Measurements from ENCODE around the gene SOCS6. TPM values are rescaled to one million over a fixed set of nuclear protein-coding genes. Genes with fewer than 3 reads are reported as not detected.
A peak's percentile ranks its signal among the peaks of the same experiment; 100 is the strongest.
"Not testable (repeated sequence)": the region's sequence is repeated elsewhere in the genome, so short reads cannot be mapped to it uniquely, and the experiment has no call there.

Gene SOCS6
- total RNA-seq: 10 to 100 TPM; 16.1 to 16.7 TPM
- long read RNA-seq, donor 1, full-length matches to known transcripts: 3 of 7 reads
- long read RNA-seq, donor 1, partial matches to known transcripts: 0 of 7 reads
- long read RNA-seq, donor 1, other reads (novel, unspliced or antisense): 4 of 7 reads
- long read RNA-seq, donor 2, full-length matches to known transcripts: 4 of 7 reads
- long read RNA-seq, donor 2, partial matches to known transcripts: 2 of 7 reads
- long read RNA-seq, donor 2, other reads (novel, unspliced or antisense): 1 of 7 reads

DNA sequence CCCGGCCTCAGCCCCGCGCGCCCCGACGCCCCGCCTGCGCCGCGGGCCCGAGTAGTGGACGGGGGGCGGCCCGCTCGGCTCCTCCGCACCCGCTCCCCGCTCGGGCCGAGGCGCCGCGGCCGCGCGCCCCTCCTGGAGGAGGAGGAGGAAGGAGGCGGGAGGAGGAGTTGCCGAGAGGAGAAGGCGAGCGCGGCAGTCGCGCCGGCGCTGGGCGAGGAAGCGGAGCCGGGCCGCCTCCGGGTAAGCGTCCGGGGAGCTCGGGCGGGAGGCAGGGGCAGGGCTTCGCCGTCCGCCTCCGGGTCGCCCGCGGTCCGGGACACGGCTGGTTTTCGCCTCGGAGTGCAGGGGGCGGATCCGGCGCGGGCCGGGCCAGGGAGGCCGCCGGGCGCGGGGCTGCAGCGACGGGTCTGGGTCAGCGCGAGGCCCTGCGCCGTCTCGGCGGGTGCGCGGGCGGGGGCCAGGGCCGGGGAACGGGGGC lies at the start of gene SOCS6:
SOCS6 (plus strand) TSS at position 195 of the 478 bp plus-strand sequence. CDS start 35,624 bp downstream, outside the sequence.
- peak; percentile 86 for DNase-seq (ENCODE audit: low spot score)
- intact Hi-C loops (cut with DNase I): loop anchor here in 1 of 2 donors (5.0 to 10.0 kb wide), 2 partner anchors 82 to 136 kb away; partner anchors contain the start of gene RTTN

GRCh38 chr18:70243131-70243929 lies 45.5 kb upstream of the SOCS6 start:
- intact Hi-C loops (cut with DNase I): no loop called here

GRCh38 chr18:70246061-70246466 lies 42.8 kb upstream of the SOCS6 start:
- DNase-seq (ENCODE audit: low spot score): no peak
- intact Hi-C loops (cut with DNase I): no loop called here

More at GRCh38 chr18:70243131-70243929, 45.5 kb upstream of the SOCS6 start:
- no peak for DNase-seq (ENCODE audit: low spot score)

GRCh38 chr18:70249118-70249517 lies 39.7 kb upstream of the SOCS6 start:
- no peak for DNase-seq (ENCODE audit: low spot score)
- intact Hi-C loops (cut with DNase I): no loop called here

- intact Hi-C loops (cut with DNase I); DNase-seq (ENCODE audit: low spot score): not testable (repeated sequence)
Observed at GRCh38 chr18:70249861-70250260, 39.0 kb upstream of the SOCS6 start.

GRCh38 chr18:70250781-70251180 lies 38.1 kb upstream of the SOCS6 start:
- no peak for DNase-seq (ENCODE audit: low spot score)

DNA sequence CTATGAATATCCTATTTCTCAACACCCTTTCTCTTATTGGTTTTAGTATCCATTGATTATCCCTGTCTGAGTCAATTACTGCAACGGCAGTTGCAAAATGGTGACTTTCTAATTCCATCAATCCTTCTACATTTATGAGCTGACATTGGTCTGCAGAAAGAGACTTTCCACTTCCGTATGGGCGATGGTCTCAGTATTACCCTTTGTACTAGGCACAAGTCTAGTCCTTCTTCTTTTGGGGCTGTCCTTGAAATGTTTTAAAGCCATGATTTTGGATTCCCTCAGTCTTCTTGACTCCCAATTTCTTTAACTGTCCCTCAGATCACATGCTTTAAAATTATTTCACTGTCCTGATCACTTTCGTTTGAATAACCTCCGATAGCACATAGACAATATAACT lies 32.7 kb upstream of the SOCS6 start:
- intact Hi-C loops (cut with DNase I): no loop called here
- no peak for DNase-seq (ENCODE audit: low spot score)

More at GRCh38 chr18:70250781-70251180, 38.1 kb upstream of the SOCS6 start:
- intact Hi-C loops (cut with DNase I): no loop called here

GRCh38 chr18:70256994-70257393 lies 31.9 kb upstream of the SOCS6 start:
- intact Hi-C loops (cut with DNase I): no loop called here

GRCh38 chr18:70258243-70258642 lies 30.6 kb upstream of the SOCS6 start:
- DNase-seq (ENCODE audit: low spot score): no peak
- intact Hi-C loops (cut with DNase I): no loop called here

More at GRCh38 chr18:70256994-70257393, 31.9 kb upstream of the SOCS6 start:
- DNase-seq (ENCODE audit: low spot score): no peak

DNA sequence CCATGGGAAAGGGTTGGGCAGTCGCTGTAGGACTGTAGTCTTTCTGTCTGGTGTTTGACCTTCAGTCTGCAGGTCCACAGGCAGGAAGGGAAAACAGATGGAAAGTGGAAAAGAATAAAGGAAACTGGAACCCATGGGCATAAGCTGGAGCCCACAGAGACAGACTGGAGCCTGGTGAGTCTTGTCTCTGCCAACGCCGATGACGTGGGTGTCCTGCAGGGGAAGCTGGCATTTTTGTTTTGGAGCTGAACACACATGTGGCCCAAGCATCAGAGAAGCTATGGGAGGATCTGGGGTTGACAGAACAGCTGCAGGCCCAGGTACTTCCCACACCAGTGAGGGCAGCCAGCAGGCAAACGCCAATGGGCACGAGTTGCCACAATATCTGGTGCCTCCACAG lies 28.2 kb upstream of the SOCS6 start:
- DNase-seq (ENCODE audit: low spot score): no peak
- intact Hi-C loops (cut with DNase I): no loop called here

DNA sequence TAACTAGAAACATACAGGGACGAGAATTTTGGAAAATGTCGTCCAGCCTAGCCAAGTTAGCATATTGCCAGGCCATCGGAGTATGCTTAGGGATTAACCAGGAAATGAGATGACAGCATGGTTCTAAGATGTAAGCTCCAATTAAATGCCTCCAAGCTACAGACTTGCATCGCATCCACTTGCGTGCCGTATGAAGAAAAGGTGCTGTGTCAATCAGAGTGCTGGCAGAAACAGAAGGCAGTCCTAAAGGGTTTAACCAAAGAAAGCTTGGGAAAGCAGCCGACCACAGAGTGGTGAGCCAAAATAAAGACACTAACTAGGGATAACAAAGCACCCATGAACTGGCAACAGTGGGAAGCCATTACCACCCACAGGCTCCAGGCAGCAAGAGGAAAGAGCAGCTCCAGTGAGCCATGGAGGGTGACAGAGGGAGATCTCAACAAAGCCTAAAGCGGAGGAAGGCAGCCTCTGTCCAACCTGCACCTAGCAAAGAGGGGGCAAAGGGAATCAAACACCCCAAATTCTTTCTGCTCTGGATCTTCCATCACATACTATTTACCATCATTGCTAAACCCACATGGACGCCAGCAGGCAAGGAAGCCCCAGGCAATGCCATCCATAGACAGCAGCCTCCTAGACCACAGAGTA lies 27.6 kb upstream of the SOCS6 start:
- no peak for DNase-seq (ENCODE audit: low spot score)
- intact Hi-C loops (cut with DNase I): no loop called here

DNA sequence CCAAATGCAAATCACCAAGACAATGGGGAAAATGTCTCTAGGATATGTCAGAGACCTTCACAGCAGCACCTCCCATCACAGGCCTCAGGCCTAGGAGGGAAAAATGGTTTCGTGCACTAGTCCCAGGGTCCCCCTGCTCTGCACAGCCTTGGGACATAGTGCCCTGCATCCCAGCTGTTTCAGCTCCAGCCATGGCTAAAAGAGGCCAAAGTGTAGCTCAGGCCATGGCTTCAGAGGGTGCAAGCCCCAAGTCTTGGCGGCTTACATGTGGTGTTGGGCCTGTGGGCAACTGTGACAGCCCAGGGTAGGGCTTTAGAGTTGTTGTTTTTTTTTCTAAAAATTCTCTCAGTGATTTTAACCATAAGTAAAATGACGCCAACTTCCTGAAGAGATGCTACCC lies 25.5 kb upstream of the SOCS6 start:
- DNase-seq (ENCODE audit: low spot score): no peak
- intact Hi-C loops (cut with DNase I): no loop called here

GRCh38 chr18:70271742-70272141 lies 17.1 kb upstream of the SOCS6 start:
- intact Hi-C loops (cut with DNase I): no loop called here

DNA sequence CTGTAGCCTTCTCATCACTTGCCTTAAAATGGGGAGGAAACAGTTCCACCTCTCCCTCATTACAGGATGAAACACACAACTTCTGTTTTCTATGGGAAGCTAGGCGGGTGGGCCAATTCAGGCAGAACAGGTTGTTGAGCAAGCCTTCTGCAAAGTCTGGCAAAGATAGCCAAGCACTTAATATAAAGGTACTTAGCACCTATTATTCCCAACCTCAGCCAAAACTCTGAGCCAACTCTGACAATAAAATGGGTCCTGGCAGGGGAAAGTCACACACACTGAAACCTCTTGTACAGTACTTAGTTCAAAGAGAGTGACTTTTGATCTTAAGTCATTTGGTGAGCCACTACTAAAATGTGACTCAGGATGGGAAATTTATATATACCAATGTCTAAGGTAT lies 15.8 kb upstream of the SOCS6 start:
- no peak for DNase-seq (ENCODE audit: low spot score)
- intact Hi-C loops (cut with DNase I): no loop called here

More at GRCh38 chr18:70271742-70272141, 17.1 kb upstream of the SOCS6 start:
- no peak for DNase-seq (ENCODE audit: low spot score)

- DNase-seq (ENCODE audit: low spot score): no peak
- intact Hi-C loops (cut with DNase I): no loop called here
Observed at GRCh38 chr18:70276416-70277191, 12.2 kb upstream of the SOCS6 start.

- DNase-seq (ENCODE audit: low spot score): no peak
- intact Hi-C loops (cut with DNase I): no loop called here
Observed at GRCh38 chr18:70279470-70279869, 9.4 kb upstream of the SOCS6 start.

DNA sequence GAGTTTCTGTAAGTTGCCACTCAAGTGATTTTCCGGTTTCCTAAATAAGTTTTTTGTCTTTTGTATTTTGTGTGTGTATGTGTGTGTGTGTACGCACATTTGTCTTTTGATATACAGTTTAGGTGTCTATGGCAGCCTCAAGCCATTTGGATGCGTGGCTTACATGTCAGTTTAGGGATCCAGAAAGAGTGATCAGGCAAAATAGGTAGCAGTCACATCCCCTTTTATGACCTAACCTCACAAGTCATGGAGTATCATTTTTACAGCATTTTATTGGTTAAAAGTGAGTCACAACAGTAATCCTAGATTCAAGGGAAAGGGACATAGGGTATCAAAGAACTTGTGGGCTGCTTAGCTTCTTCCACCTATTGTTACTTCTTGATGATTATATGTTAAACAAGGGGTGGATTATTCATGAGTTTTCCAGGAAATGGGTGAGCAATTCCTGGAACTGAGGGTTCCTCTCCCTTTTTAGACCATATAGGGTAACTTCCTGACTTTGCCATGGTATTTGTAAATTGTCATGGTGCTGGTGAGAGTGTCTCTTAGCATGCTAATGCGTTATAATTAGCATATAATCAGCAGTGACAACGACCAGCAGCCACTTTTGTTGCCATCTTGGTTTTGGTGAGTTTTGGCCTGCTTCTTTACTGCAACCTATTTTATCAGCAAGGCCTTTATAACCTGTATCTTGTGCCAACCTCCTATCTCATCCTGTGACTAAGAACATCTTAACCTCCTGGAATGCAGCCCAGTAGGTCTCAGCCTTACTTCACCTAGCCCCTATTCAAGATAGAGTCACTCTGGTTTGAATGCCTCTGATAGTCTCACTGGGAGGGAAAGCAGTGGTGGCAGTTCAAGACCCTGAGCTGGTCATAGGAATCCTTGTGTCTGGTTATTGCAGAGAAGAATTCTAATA lies 8.6 kb upstream of the SOCS6 start:
- intact Hi-C loops (cut with DNase I): loop anchor here in 1 of 2 donors (10.0 kb wide), 1 partner anchor 145 kb away; no protein-coding TSS in a partner anchor
- DNase-seq (ENCODE audit: low spot score): no peak
